Testis (tissue), 2 donors: ENCODE results near the gene TTC22.

ENCODE experiments used
- CTCF ChIP-seq, 3 experiments: fragments of 450-650 bp in 2 of 3; fragments of 200-600 bp in 1 of 3; sonication (generic) in 1 of 3; IDR thresholded peaks; one replicate each; pipeline ENCODE4 v1.5.1; 2016 to 2019; ENCODE audit warnings: antibody characterized with exemption in 3 of 3, mild to moderate bottlenecking in 2 of 3, moderate library complexity in 1 of 3
- POLR2A ChIP-seq: fragments of 450-650 bp; IDR thresholded peaks from one replicate; pipeline ENCODE4 v1.6.1; 2017; ENCODE audit warnings: antibody characterized with exemption, mild to moderate bottlenecking, moderate library complexity

GRCh38 chr1:54777011-54777410, 24.1 kb downstream of the TTC22 start:
- TF ChIP-seq CTCF (IDR thresholded peaks at IDR 0.05) (no peak), POLR2A (no peak)
